Small intestine (tissue), 7 donors: ENCODE measurements around the gene NNAT. TPM values are rescaled to one million over a fixed set of nuclear protein-coding genes. Genes with fewer than 3 reads are reported as not detected.

ENCODE experiments used
- DNase-seq, 2 donors: peaks; one replicate each; pipeline versions ENCODE4 v3.0.0 to v3.0.0-alpha.2; 2013
- FAIRE-seq: peaks from 2 replicates; lab custom pipeline; 2012; peaks lifted over from hg19 to GRCh38; lab: Jason Lieb, UNC
- H3K27ac ChIP-seq, 3 donors: one replicate each; pipeline ENCODE4 v1.5.1; 2013; ENCODE audit warnings: low read length in 2 of 3, mild to moderate bottlenecking in 2 of 3, control low read depth in 1 of 3, inconsistent platforms in 1 of 3, low read depth in 1 of 3, moderate library complexity in 1 of 3
- H3K27me3 ChIP-seq, 3 donors: one replicate each; pipeline ENCODE4 v1.6.1; 2013; ENCODE audit warnings: low read length in 3 of 3, inconsistent platforms in 1 of 3; ENCODE audit not compliant: control insufficient read depth in 3 of 3, insufficient read depth in 3 of 3
- H3K36me3 ChIP-seq, 3 donors: one replicate each; pipeline ENCODE4 v1.6.1; 2013; ENCODE audit warnings: low read length in 3 of 3, inconsistent platforms in 1 of 3, low read depth in 1 of 3, mild to moderate bottlenecking in 1 of 3, moderate library complexity in 1 of 3; ENCODE audit not compliant: control insufficient read depth in 3 of 3, insufficient read depth in 2 of 3
- H3K4me1 ChIP-seq, 3 donors: one replicate each; pipeline ENCODE4 v1.6.1; 2013; ENCODE audit warnings: low read length in 2 of 3, inconsistent platforms in 1 of 3, low read depth in 1 of 3, mild to moderate bottlenecking in 1 of 3, moderate library complexity in 1 of 3; ENCODE audit not compliant: control insufficient read depth in 3 of 3, insufficient read depth in 2 of 3
- H3K4me3 ChIP-seq, 3 donors: one replicate each; pipeline ENCODE4 v1.5.1; 2013; ENCODE audit warnings: low read length in 3 of 3, control low read depth in 1 of 3, inconsistent platforms in 1 of 3, low read depth in 1 of 3, mild to moderate bottlenecking in 1 of 3, moderate library complexity in 1 of 3
- H3K9me3 ChIP-seq, 2 donors: one replicate each; pipeline ENCODE4 v1.6.1; 2013; ENCODE audit warnings: low read depth in 1 of 2, low read length in 1 of 2; ENCODE audit not compliant: control insufficient read depth in 2 of 2, insufficient read depth in 1 of 2
- WGBS, 3 donors: extraction: QIAGEN DNeasy Blood & Tissue Kit; methylation state at CpG; one replicate each; pipeline ENCODE4 v1.1.7; 2013; 5-methylcytosine and 5-hydroxymethylcytosine counted together
- polyA plus RNA-seq, 4 donors: library from polyadenylated mRNA; stranded (reverse) in 3 of 4; unstranded in 1 of 4; fragments of 200-250 nt in 3 of 4; fragments of 120-200 nt in 1 of 4; gene quantifications; one replicate each; pipeline versions ENCODE4 v1.2.1 to v1.2.3, GENCODE V29; 2013
- donor health status: healthy with polysubstance abuse.
- donor health status: control.
- donor health status: control.
- donor health status: Bipolar disorder and iron deficiency.
- donor health status: healthy.

Gene NNAT
- polyA plus RNA-seq, 4 donors: 2.7 to 18.6 (median 10.6) TPM; not detected in 1

DNA sequence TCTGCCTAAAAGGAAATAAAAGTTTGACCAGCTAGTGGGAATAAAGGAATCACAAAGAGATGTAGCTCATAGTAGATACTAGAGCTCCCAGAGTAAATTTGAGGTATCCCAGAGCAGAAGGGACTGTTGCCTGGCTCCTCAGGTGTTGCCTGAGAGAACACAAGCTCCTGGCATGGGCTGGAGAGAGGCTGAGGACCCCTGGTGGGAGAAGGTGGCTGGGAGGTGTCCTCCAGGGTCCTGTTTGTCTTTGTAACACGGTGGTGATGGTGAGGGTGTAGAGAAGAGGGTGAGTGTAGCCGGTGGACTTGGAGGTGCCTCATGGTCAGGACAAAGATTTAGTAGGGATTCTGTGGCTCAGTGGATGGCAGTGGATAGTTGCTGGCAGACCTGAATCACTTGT, 28.1 kb upstream of the NNAT start:
- Histone ChIP-seq H3K36me3 (peaks cover 0 to 24% (median 0%) of the 10 kb centered on the region in 3 donors), H3K27me3 (no peaks in the 10 kb centered on the region), H3K27ac (no peak overlapping the region), H3K4me3 (no peak overlapping the region), H3K4me1 (no peaks in the 10 kb centered on the region), H3K9me3 (no peaks in the 10 kb centered on the region)
- no peak for DNase-seq
- no peak for FAIRE-seq
- WGBS, 3 donors: 64 to 74% (median 70%) methylated on average over 2 of the region's 2 CpGs

DNA sequence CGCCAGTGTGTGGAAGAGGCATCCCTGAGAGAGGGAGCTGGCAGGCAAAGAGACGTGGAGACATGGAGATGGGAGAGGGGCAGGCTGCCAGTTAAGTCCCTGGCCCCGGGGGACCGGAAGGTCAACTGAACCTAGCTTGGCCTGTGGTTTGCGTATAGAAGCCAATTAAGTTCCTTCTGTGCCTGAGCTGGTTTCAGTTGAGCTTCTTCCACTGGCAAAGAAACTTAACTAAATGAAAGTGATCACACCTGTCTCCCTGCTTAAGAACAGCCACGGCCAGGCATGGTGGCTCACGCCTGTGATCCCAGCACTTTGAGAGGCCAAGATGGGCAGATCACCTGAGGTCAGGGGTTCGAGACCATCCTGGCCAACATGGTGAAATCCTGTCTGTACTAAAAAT, 26.7 kb upstream of the NNAT start:
- WGBS, 3 donors: 91 to 93% (median 92%) methylated on average over 8 of the region's 8 CpGs
- Histone ChIP-seq H3K9me3 (no peaks in the 10 kb centered on the region), H3K27ac (no peak overlapping the region), H3K36me3 (peaks cover 0 to 24% (median 0%) of the 10 kb centered on the region in 3 donors), H3K4me3 (no peak overlapping the region), H3K27me3 (no peaks in the 10 kb centered on the region), H3K4me1 (no peaks in the 10 kb centered on the region)
- no peak for DNase-seq
- FAIRE-seq: no peak

DNA sequence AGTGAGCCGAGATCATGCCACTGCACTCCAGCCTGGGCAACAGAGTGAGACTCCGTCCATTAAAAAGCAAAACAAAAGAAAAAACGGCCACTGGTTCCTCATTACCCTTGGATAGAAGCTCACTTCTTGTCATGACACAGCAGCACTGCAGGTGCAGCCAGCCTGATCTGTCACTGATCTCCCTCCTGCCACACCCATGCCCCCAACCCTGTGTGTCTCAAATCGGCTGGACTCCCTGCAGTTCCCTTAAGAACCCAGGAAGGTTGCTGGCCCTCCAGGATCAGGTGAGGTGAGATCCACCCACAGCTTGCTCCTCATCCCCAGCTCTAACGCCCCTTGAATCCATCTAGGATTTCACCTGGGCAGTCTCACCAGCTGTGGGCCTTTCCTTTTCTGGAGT, 26.3 kb upstream of the NNAT start:
- H3K4me3 ChIP-seq: no peak overlapping the region
- DNase-seq: no peak
- 80 to 87% (median 86%) methylated on average over 5 of the region's 5 CpGs for WGBS, 3 donors
- H3K9me3 ChIP-seq: no peaks in the 10 kb centered on the region
- H3K27me3 ChIP-seq: no peaks in the 10 kb centered on the region
- no peak for FAIRE-seq
- no peak overlapping the region for H3K27ac ChIP-seq
- H3K36me3 ChIP-seq: peaks cover 0 to 24% (median 0%) of the 10 kb centered on the region in 3 donors
- no peaks in the 10 kb centered on the region for H3K4me1 ChIP-seq

DNA sequence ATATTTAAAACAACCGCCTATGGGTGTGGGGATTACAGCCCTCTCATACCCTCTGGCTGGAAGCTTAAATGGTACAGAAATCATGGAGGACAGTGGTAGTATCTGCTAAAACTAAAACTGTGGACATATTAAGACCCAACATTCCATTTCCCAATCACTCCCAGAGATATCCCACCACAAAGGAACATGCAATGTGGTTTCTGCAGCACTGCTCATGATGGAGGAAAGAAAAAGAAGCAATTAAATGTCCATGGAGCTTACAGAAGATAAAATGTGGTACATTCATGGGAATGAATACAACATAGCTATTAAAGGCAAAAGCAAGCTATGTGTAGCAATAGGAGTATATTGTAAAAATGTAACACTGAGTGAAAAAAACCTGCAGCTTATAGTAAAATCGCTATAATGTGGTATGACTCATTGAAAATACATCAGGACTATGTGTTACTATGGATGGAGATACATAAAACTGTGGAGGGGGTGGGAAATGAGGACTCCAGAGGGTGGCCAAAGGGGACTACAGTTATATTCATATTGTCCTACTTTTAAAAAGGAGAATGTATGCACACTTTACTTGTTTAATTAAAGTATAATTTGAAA, 22.9 kb upstream of the NNAT start:
- Histone ChIP-seq H3K36me3 (peaks cover 0 to 17% (median 0%) of the 10 kb centered on the region in 3 donors), H3K27me3 (no peaks in the 10 kb centered on the region), H3K4me3 (no peak overlapping the region), H3K27ac (no peak overlapping the region), H3K4me1 (peaks cover 0 to 2% (median 0%) of the 10 kb centered on the region in 3 donors), H3K9me3 (no peaks in the 10 kb centered on the region)
- WGBS, 3 donors: 77 to 94% (median 92%) methylated on average over 2 of the region's 2 CpGs
- FAIRE-seq (no peak), DNase-seq (no peak)

DNA sequence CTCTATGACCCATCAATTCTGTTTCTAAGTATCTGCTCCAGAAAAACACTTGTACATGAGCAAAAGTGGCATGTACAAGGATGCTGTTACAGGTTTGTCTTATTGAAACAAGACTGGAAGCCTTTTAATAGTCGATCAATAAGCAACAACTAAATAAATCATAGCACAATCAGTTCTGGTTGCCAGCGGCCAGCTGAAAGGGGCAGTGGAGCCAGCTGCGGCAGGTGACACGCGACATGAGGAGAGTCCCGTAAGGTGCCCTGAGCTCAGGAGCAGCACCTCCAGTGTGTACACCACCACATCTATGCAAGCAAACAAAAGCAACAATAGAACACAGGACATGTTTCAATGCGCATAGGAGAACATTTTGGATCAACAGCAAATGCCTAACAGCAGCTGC, 20.7 kb upstream of the NNAT start:
- Histone ChIP-seq H3K4me1 (peaks cover 0 to 2% (median 0%) of the 10 kb centered on the region in 3 donors), H3K9me3 (no peaks in the 10 kb centered on the region), H3K4me3 (no peak overlapping the region), H3K27ac (no peak overlapping the region), H3K36me3 (peaks cover 0 to 8% (median 0%) of the 10 kb centered on the region in 3 donors), H3K27me3 (no peaks in the 10 kb centered on the region)
- DNase-seq (no peak), FAIRE-seq (no peak)
- WGBS, 3 donors: 95 to 98% (median 96%) methylated on average over 7 of the region's 7 CpGs

DNA sequence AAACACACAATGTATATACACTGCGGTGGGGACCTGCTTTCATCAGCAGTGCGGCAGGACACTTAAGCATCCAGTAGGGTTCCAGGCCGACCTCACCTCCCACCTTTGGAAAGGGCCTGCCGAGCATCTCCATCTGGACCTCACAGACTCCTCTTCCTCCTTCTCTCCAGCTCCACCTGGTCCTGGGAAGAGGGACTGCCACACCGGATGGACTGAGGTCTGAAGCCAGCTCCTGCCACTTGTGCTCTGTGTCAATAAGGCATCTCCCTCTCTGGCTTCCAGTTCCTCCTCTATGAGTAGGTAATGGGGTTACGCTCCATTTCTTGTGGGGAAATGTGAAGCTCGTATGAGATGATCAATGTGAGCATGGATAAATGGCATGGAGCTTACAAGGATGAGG, 19.1 kb upstream of the NNAT start:
- no peak for FAIRE-seq
- Histone ChIP-seq H3K27ac (no peak overlapping the region), H3K9me3 (no peaks in the 10 kb centered on the region), H3K27me3 (no peaks in the 10 kb centered on the region), H3K4me1 (peaks cover 4 to 12% (median 10%) of the 10 kb centered on the region in 3 donors), H3K36me3 (peaks cover 0 to 7% (median 0%) of the 10 kb centered on the region in 3 donors), H3K4me3 (no peak overlapping the region)
- 83 to 95% (median 88%) methylated on average over 6 to 7 of the region's 7 CpGs for WGBS, 3 donors
- DNase-seq: no peak

DNA sequence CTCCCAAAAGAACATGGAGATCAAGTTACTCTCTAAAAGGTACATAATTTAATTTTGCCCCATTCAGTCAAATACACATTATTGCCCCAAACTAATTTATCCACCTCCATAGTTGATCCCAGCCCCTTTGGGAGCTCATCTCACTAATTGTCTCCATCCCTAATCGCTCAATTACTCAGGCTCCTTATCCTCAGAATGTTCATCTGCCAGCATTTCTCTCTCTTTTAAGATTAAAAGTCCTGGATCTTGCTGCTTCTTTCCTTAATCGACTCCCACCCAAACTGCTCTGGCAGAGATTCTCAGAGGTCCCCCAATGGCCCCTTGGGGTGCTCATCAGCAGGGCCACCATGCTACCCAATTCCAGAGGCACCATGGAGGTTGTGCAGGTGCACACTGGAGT, 18.4 kb upstream of the NNAT start:
- peaks cover 7 to 17% (median 13%) of the 10 kb centered on the region in 3 donors for H3K4me1 ChIP-seq
- H3K27ac ChIP-seq: no peak overlapping the region
- no peak overlapping the region for H3K4me3 ChIP-seq
- WGBS, 3 donors: 92 to 97% (median 96%) methylated on average over 2 of the region's 2 CpGs
- DNase-seq (no peak), FAIRE-seq (no peak)
- no peaks in the 10 kb centered on the region for H3K9me3 ChIP-seq
- no peaks in the 10 kb centered on the region for H3K27me3 ChIP-seq
- H3K36me3 ChIP-seq: peaks cover 0 to 7% (median 0%) of the 10 kb centered on the region in 3 donors

DNA sequence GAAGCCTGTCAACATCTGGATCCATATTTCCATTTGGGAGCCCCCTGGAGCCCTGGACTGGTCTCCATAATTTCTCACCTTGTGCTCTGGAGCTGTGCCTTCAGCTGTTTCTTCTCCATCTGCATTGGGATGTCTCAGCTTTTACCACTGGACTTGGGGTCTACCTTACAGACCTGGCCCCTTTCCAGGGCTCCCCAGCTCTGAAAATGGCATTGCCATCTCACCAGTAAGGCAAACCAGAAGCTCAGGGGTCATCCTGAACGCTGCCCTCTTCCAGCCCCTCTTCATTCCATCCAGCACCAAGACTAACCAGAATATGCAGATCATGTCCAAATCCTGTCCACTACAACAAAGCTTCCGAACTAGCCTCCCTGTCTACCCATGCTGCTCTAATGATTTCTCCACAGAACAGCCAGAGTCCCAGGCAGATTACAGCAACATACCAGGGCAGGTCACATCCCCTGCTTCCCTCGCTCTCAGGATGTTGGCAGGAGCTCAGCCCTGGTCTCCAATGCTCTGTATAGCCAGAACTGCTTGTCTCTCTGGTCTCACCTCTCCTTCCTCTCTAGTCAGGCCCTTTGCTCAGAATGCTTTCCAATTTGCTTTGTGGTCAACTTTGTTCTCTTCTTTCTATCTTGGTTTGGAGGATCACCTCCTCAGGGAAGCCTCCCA, 17.7 kb upstream of the NNAT start:
- FAIRE-seq (no peak), DNase-seq (no peak)
- no peak overlapping the region for H3K4me3 ChIP-seq
- H3K4me1 ChIP-seq: peaks cover 7 to 17% (median 13%) of the 10 kb centered on the region in 3 donors
- WGBS, 3 donors: 81 to 89% (median 85%) methylated on average over 3 of the region's 3 CpGs
- H3K9me3 ChIP-seq: no peaks in the 10 kb centered on the region
- H3K36me3 ChIP-seq: peaks cover 0 to 7% (median 0%) of the 10 kb centered on the region in 3 donors
- no peaks in the 10 kb centered on the region for H3K27me3 ChIP-seq
- H3K27ac ChIP-seq: no peak overlapping the region
